Ramos (cell line): Measurements from ENCODE around the gene SLC31A2.
"Not testable (repeated sequence)": the region's sequence is repeated elsewhere in the genome, so short reads cannot be mapped to it uniquely, and the experiment has no call there.

Source experiments
- in situ Hi-C: fragments of 300-500 bp; cut with MboI; formaldehyde crosslinking; loops from one replicate; pipeline ENCODE4 v1.14.3; 2022; ENCODE audit warnings: low sequenced_read_pairs; ENCODE audit not compliant: unreplicated experiment

Gene SLC31A2

DNA sequence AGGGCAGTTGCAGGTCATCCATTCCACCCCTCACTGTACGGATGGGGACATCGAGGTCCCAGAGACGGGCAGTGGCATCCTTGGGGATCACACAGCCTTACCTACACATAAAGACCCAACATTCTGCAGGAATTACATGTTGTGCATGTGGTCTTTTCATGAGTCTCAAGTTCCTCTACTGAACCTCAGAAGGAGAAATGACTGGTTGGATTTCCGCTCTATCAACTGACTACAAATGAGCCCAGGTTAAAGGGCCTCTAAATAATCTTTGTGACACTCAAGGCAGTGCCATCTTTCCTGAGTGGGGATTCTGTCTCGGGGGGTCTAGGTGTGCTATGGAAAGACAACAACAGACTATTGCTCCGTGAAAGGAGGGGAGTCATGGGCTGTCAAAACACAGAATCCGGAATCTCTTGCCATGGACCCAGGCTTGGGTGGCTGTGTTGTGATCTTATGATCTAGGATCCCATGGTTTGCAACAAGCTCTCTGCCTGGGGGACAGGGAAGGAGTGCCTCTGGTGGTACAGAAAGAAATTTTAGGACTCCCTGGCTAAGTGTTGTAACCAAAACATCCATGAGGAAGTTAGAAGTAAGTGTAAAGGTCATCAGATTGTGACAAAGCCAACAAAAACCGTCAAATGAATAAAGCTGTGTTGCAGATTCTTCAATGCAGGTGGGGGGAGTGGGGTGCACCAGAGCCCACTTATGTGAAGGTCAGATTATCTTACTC, 1.9 kb upstream of the SLC31A2 start:
- in situ Hi-C loops, result no loop called here

GRCh38 chr9:113149561-113149960, 1.2 kb upstream of the SLC31A2 start:
- in situ Hi-C loops, result not testable (repeated sequence)

GRCh38 chr9:113151696-113152630, 1.2 kb downstream of the SLC31A2 start:
- in situ Hi-C loops, result loop anchor here (25.0 kb wide), 1 partner anchor 90 kb away; the partner anchor contains the start of gene ZFP37

GRCh38 chr9:113152699-113153098, 1.9 kb downstream of the SLC31A2 start:
- in situ Hi-C loops, result loop anchor here (25.0 kb wide), 1 partner anchor 90 kb away; the partner anchor contains the start of gene ZFP37

DNA sequence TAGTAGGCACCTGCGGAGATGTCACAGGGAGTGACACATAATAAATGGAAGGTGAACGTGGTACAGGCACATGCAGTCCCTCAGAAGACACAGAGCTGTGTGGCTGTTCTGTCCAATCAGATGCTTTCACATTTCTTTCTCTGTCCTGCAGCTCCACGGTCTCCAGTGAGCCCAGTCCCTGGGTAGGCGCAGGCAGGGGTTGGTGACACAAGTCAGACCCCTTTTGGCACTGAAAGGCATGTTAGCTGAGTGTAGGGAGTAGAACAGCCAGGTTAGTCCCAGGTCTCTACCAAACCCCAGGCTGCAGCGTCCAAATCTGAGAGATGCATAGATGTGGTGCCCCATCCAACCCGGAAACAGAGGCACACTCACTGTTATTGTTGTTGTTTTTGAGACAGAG, 2.8 kb downstream of the SLC31A2 start:
- in situ Hi-C loops, result loop anchor here (25.0 kb wide), 1 partner anchor 91 kb away; the partner anchor contains the start of gene ZFP37

GRCh38 chr9:113154471-113154870, 3.7 kb downstream of the SLC31A2 start:
- in situ Hi-C loops, result loop anchor here (25.0 kb wide), 1 partner anchor 92 kb away; the partner anchor contains the start of gene ZFP37

DNA sequence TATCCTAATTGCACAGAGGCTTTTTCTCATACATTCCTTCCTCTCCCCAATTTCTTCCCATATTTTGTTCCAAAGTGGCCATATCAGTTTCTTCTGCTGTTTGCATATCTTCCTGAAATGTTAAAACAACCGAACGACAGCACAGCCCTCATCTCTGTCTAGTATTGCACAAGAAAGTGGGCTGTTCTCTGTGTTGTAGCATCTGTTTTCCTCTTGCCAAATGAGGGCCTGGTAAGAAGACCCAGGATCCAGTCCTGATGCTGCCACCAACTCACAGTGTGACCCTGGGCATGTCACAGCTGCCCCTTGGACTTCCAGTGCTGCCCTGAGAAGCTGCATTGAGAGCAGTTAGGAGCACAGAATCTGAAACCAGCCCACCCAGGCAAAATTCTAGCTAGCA, 4.1 kb downstream of the SLC31A2 start:
- in situ Hi-C loops, result loop anchor here (25.0 kb wide), 1 partner anchor 93 kb away; the partner anchor contains the start of gene ZFP37

DNA sequence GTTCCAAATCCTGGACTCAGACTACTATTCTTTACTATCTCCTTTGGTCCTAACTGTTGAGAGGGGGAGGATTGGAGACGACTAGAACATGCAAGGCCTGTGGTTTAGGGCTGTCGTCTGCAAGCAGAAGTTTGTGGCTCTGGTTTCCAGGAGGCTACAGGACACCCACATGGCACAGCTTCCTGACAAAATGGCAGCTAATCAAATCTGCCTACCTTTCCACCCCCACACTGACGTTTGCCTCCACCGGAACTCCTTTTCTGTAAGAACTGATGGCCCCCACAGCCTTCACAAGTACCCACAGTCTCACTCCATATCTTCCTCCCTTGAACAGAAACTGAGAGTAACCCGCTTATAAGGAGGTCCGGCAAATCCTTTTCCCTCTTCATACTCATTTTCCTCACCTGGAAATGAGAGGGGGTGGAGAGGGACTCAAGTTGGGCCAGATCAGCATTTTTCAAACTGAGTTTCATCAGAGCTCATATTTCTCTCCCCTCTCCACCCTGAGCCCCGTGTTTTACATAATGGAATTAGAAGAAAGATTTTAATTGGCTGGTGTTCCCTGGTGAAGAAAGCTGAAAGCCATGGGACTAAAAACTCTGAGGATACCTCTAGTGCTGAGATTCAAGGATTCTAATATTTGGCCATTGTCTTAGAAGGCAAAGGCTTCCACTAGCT, 5.2 kb downstream of the SLC31A2 start:
- in situ Hi-C loops, result loop anchor here (25.0 kb wide), 1 partner anchor 94 kb away; the partner anchor contains the start of gene ZFP37

GRCh38 chr9:113156880-113157279, 6.1 kb downstream of the SLC31A2 start:
- in situ Hi-C loops, result loop anchor here (25.0 kb wide), 1 partner anchor 95 kb away; the partner anchor contains the start of gene ZFP37

DNA sequence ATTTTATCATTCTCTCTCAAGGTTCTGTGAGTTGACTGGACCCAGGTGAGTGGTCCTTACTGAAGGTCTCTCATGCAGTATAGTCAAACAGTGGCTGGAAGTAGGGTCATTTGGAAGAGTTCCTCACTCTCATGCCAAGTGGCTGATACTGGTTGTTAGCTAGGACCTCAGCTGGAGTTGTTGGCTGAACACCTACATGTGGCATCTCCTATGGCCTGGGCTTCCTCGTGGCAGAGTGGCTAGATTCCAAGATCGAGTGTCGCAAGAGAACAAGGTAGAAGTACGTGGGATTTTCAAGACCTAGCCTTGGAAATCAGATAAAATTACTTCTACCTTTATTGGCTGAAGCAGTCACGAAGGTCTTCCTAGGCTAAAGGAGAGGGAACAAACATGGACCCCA, 7.6 kb downstream of the SLC31A2 start:
- in situ Hi-C loops, result loop anchor here (25.0 kb wide), 1 partner anchor 96 kb away; the partner anchor contains the start of gene ZFP37

GRCh38 chr9:113160571-113160970, 9.8 kb downstream of the SLC31A2 start:
- in situ Hi-C loops, result loop anchor here (25.0 kb wide), 1 partner anchor 98 kb away; the partner anchor contains the start of gene ZFP37

- in situ Hi-C loops, result loop anchor here (25.0 kb wide), 1 partner anchor 101 kb away; the partner anchor contains the start of gene ZFP37
Observed at GRCh38 chr9:113163001-113163400, 12.2 kb downstream of the SLC31A2 start.

- in situ Hi-C loops, result loop anchor here (25.0 kb wide), 1 partner anchor 102 kb away; the partner anchor contains the start of gene ZFP37
Observed at GRCh38 chr9:113164536-113165300, 13.9 kb downstream of the SLC31A2 start.

DNA sequence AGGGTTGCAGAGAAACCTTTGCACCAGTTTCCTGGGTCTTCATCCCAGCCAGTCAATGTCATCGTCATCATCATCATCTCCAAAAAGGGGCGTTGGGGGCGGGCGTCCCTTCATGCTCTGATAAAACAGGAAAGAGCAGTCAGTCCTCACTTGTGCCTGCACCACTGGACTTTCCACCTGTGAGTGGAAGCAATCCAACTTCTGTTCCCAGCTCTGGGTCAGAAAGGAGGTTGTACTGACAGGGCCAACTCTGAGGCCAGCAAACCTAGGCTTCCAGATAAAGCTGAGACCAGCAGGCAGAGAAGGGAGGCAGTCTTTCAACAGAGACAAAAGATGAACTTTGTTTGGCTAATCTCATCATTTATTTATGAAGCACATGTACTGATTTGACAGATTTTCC, 15.2 kb downstream of the SLC31A2 start:
- in situ Hi-C loops, result loop anchor here (25.0 kb wide), 1 partner anchor 104 kb away; the partner anchor contains the start of gene ZFP37

DNA sequence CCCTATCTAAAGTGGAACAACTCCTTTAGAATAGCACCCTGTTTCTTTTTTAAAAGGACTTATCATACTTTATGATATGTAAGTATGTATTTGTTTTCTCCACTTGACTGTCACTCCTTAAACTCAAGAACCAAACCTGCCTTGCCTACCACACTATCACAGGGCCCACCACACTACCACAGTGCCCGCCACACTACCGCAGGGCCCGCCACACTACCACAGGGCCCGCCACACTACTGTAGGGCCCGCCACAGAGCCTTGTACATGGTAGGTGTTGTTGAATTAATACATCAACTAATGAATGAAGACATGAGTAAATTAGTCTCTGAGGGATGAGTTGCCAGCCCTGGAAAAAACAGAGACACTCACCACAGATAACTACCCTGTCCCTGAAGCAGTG, 18.0 kb downstream of the SLC31A2 start:
- in situ Hi-C loops, result loop anchor here (25.0 kb wide), 1 partner anchor 107 kb away; the partner anchor contains the start of gene ZFP37

- in situ Hi-C loops, result loop anchor here (25.0 kb wide), 1 partner anchor 111 kb away; the partner anchor contains the start of gene ZFP37
Observed at GRCh38 chr9:113173341-113173740, 22.5 kb downstream of the SLC31A2 start.

GRCh38 chr9:113176803-113177202, 26.0 kb downstream of the SLC31A2 start:
- in situ Hi-C loops, result no loop called here

DNA sequence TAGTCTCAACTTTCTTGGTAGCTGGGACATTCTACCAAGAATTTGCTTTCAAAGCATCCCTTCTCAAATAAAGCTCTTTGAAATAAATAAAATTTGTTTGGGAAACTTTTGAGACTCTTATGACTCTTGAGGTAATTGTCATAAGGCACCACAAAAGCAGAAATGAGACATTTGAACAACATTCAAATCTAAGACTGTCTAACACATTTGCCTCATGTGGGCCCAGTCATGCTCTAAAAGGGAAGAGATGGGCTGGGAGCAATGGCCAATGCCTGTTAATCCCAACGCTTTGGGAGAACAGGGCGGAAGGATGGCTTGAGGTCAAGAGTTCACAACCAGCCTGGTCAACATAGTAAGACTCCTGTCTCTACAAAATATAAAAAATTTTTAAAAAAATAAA, 26.4 kb downstream of the SLC31A2 start:
- in situ Hi-C loops, result no loop called here

DNA sequence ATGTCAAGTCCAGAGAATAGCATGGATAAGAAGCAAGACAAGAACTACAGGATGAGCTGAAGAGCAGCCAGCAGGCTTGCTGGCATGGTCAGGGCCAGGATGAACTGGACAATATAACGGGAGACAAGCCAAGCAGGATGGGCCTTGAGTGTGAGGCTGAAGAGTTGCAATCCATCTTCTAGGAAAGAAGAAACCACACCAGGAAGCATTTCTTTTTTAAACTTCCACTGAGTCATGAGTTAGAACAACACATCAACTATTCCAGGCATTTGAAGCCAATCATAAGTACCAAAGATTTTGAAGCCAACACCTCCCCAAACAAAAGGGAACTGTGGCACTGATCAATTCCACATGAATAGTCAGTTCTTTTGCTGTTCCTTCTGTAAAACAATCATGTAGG, 27.3 kb downstream of the SLC31A2 start:
- in situ Hi-C loops, result no loop called here
